UCSD-AML1 (cell line): ENCODE data around the gene ZNF345.

Experiments
- DNase-seq: peaks from one replicate; lab custom pipeline; 2025; ENCODE audit not compliant: unreplicated experiment; lab: John Stamatoyannopoulos, UW

ZNF345 gene

GRCh38 chr19:36916991-36917390, 66.3 kb downstream of the ZNF345 start:
- DNase-seq, result no peak

- no peak for DNase-seq
These were observed 67.4 kb downstream of the ZNF345 start for GRCh38 chr19:36918090-36918489.
